ENCODE measurements around the gene ALDH4A1. TPM values are rescaled to one million over a fixed set of nuclear protein-coding genes. Genes with fewer than 3 reads are reported as not detected.

The ALDH4A1 gene
- total and polyA plus RNA-seq, 7 donors, result 19.5 to 81.1 (median 31.9) TPM

DNA sequence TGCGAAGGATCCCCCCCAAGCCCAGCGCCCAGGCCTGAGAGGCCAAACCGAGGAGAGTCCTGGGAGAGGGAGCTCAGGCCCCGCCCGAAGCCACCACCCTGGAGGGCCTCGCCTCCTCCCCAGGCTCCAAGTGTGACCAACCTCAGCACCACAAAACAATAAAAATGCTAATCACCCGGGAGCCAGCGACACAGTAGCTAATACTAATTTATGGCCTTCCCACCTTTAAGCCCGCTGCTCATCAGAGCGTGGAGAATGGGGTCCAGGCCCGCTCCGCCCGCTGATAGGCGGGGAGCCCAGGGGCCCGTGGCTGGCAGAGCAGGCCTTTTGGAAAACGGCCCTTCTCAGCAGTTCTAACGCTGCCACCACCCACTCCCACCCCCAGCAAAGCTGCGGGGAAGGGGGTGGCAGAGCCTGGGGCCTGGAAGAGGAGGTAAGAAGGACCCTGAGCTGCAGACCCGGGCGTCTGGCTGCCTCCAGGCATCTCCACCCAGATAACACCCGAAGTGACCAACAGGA, 22.5 kb downstream of the ALDH4A1 start:
- Histone ChIP-seq H3K4me3 (no peak overlapping the region), H3K27me3 (ENCODE audit: insufficient read depth in 3 of 3, low read length in 2 of 3) (no peaks in the 10 kb centered on the region), H3K4me1 (peaks cover 16% of the 10 kb centered on the region), H3K36me3 (ENCODE audit: insufficient read depth in 1 of 2, low read depth in 1 of 2) (peaks cover 0 to 45% of the 10 kb centered on the region in 2 donors), H3K9me3 (no peaks in the 10 kb centered on the region), H3K27ac (no peak overlapping the region)
- ATAC-seq (no peak), DNase-seq (no peak)
- 82 to 84% (median 84%) methylated on average over 20 to 21 of the region's 21 CpGs for WGBS, 3 donors
- intact Hi-C loops (cut with DNase I), result loop anchor here in 1 of 2 donors (5.0 kb wide), 1 partner anchor 283 kb away; no protein-coding TSS in a partner anchor
- TF ChIP-seq, protein P1, sequence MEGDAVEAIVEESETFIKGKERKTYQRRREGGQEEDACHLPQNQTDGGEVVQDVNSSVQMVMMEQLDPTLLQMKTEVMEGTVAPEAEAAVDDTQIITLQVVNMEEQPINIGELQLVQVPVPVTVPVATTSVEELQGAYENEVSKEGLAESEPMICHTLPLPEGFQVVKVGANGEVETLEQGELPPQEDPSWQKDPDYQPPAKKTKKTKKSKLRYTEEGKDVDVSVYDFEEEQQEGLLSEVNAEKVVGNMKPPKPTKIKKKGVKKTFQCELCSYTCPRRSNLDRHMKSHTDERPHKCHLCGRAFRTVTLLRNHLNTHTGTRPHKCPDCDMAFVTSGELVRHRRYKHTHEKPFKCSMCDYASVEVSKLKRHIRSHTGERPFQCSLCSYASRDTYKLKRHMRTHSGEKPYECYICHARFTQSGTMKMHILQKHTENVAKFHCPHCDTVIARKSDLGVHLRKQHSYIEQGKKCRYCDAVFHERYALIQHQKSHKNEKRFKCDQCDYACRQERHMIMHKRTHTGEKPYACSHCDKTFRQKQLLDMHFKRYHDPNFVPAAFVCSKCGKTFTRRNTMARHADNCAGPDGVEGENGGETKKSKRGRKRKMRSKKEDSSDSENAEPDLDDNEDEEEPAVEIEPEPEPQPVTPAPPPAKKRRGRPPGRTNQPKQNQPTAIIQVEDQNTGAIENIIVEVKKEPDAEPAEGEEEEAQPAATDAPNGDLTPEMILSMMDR (IDR thresholded peaks at IDR 0.05), result no peak

DNA sequence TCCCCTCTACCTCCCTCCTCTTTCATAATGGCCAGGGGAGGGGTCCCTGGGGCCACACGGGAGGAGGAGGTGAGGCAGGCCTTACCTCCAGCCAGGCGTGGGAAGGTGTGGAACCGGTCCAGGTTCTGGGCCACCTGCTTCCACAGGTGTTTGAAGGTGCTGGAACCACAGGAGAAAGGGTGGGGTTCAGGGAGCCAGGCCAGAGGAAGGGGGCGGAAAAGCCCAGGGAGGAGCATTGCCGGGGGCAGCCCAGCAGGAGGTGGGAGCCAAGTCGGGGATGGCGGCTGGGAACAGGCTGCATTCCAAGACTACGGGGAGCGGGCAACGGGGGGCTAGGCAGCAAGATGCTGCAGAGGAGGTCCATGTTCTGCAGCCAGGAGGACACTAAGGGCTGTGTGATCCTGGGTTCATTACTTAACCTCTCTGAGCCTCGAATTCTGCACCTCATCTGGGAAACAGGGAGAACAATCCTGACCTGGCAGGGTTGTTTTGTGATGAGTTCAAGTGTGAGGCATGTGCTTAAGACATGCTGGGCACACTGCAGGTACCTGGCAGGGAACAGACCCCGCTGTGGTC, 23.1 kb downstream of the ALDH4A1 start:
- DNase-seq, result no peak
- Histone ChIP-seq H3K4me1 (peaks cover 10% of the 10 kb centered on the region), H3K27ac (no peak overlapping the region), H3K9me3 (no peaks in the 10 kb centered on the region), H3K36me3 (ENCODE audit: insufficient read depth in 1 of 2, low read depth in 1 of 2) (peaks cover 0 to 47% of the 10 kb centered on the region in 2 donors), H3K27me3 (ENCODE audit: insufficient read depth in 3 of 3, low read length in 2 of 3) (no peaks in the 10 kb centered on the region), H3K4me3 (no peak overlapping the region)
- TF ChIP-seq, protein P1 (IDR thresholded peaks at IDR 0.05), result no peak
- intact Hi-C loops (cut with DNase I), result loop anchor here in 1 of 2 donors (5.0 kb wide), 1 partner anchor 282 kb away; no protein-coding TSS in a partner anchor
- WGBS, 3 donors, result 79 to 85% (median 81%) methylated on average over 12 of the region's 12 CpGs
- no peak for ATAC-seq

DNA sequence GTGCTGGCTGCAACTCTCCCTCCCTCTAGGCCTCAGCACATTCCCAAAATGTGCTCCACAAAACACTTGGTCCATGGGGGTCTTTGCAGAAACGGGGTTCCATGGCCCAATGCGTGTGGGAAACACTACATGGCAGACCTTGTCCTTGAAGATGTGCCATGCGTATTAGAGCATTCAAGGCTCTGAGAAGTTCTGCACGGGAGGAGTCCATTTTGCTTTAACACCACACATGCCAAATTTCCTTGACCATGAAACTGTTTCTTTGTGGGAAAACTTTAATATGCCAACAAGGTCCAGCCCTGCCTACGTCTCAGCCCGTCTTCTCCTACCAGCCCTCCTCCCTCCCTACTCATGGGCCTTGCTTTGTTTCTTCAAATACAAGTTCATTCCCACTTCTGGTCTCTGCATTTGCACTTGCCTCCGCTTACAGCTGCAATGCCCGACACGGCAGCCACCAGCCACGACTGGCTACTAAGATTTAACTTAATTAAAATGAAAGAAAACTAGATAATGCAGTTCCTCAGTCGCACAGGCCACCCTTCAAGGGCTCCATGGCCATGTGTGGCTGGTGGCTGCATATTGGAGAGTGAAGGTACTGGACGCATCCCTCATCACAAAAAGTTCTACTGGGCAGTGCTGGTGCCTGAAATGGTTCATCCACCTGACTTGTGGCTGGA, 23.7 kb downstream of the ALDH4A1 start:
- Histone ChIP-seq H3K36me3 (ENCODE audit: insufficient read depth in 1 of 2, low read depth in 1 of 2) (peaks cover 0 to 53% of the 10 kb centered on the region in 2 donors), H3K9me3 (no peaks in the 10 kb centered on the region), H3K27me3 (ENCODE audit: insufficient read depth in 3 of 3, low read length in 2 of 3) (no peaks in the 10 kb centered on the region), H3K27ac (no peak overlapping the region), H3K4me1 (peaks cover 10% of the 10 kb centered on the region), H3K4me3 (no peak overlapping the region)
- intact Hi-C loops (cut with DNase I), result loop anchor here in 1 of 2 donors (5.0 kb wide), 1 partner anchor 281 kb away; no protein-coding TSS in a partner anchor
- TF ChIP-seq, protein P1 (IDR thresholded peaks at IDR 0.05), result no peak
- DNase-seq, result no peak
- 81 to 86% (median 85%) methylated on average over 12 of the region's 12 CpGs for WGBS, 3 donors
- no peak for ATAC-seq

DNA sequence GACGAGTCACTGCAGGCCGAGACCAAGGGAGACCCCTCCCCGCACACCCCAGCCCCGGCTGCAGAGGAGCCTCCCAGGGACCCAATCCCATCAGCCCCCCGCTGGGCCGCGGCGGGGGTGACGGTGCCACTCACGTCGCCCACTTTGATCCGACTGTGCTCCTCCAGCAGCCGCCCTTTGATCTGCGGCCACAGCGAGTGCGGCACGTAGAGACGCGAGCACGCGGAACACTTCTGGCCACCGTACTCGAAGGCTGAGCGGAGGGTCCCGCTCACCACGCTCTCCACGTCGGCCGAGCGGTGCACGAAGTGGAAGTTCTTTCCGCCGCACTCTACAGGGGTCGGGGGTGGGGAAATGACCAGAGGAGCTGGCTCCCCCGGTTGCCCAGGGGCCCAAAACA, 25.1 kb downstream of the ALDH4A1 start:
- H3K4me1 ChIP-seq, result peaks cover 4% of the 10 kb centered on the region
- peaks cover 0 to 59% of the 10 kb centered on the region in 2 donors for H3K36me3 ChIP-seq (ENCODE audit: insufficient read depth in 1 of 2, low read depth in 1 of 2)
- DNase-seq (no peak), ATAC-seq (no peak)
- H3K27ac ChIP-seq, result no peak overlapping the region
- 89 to 92% (median 91%) methylated on average over 35 of the region's 35 CpGs for WGBS, 3 donors
- no peaks in the 10 kb centered on the region for H3K27me3 ChIP-seq (ENCODE audit: insufficient read depth in 3 of 3, low read length in 2 of 3)
- no peak overlapping the region for H3K4me3 ChIP-seq
- intact Hi-C loops (cut with DNase I), result loop anchor here in 1 of 2 donors (5.0 kb wide), 1 partner anchor 280 kb away; no protein-coding TSS in a partner anchor
- TF ChIP-seq, protein P1 (IDR thresholded peaks at IDR 0.05), result no peak
- H3K9me3 ChIP-seq, result no peaks in the 10 kb centered on the region
